ENCODE data around the gene KIF18A.

KIF18A gene

DNA sequence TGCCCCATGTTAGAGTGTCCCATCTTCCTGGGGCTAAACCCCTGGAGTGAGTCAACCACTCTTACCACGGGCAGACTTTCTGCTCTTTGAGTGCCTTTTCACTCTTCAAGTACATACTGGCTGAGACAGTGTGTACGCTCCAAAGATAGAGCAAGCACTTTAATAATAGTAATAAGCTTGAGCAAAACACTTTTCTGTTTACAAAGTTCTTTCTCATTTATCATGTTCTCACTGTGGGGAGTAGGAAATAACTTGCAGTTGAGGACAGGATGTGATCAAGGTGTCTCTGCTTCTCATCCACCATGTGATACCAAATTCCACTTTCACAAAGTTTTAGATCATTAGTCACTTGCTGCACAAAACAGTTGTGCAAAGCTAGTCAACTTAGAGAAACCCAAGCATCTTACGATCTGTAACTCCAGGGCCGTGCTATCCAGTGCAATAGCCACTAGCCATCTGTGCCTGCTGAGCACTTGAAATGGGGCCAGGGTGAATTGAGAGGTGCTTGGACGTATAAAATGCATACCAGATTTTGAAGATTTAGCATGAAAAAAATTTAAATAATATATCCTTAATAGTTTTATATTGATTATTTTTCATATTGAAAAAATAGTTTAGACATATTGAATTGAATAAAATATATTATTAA lies 135.3 kb downstream of the KIF18A start:
- TF ChIP-seq GATA3 (IDR thresholded peaks at IDR 0.05; ENCODE audit: low read depth, low read length): no peak
- TF ChIP-seq GATA2 (IDR thresholded peaks at IDR 0.05; ENCODE audit: low read depth, low read length): no peak

DNA sequence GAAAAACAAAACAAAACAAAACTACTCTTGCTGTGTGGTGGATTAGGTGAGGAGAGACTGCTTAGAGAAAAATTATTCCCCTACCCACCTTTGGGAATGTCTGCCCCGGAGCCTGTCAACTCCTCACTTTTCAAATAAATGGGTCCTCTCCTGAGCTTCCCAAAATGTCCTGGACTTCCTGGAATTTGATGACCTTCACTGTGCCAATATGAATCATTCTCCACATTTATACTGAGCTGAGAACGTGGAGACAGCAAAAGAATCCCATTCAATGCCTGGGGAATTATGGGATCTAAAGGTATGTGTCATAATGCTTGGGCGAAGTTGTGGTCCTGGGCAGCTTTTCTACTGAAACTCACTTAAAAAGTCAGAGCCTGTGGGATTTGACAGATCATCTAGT lies 136.8 kb downstream of the KIF18A start:
- TF ChIP-seq GATA2 (IDR thresholded peaks at IDR 0.05; ENCODE audit: low read depth, low read length): no peak
- no peak for TF ChIP-seq GATA3 (IDR thresholded peaks at IDR 0.05; ENCODE audit: low read depth, low read length)

Measured in SH-SY5Y (cell line).